ENCODE measurements around the gene ZBTB24. TPM values are rescaled to one million over a fixed set of nuclear protein-coding genes. Genes with fewer than 3 reads are reported as not detected.

Gene ZBTB24
- total RNA-seq, 2 donors from 2014 or later: 9.8 to 9.9 TPM

DNA sequence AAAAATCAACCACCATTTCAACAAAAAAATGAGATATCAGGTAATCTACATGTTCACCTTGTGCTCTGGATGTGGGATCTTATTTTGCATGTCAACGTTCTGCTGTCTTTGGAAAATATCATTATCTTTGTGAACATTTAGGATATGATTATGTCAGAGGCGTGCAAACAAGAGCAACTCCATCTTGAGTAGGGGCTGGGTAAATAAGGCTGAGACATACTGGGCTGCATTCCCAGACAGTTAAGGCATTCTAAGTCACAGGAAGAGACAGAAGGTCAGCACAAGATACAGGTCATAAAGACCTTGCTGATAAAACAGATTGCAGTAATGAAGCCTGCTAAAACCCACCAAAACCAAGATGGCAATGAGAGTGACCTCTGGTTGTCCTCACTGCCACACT, 28.8 kb upstream of the ZBTB24 start:
- no peak overlapping the region for H3K27ac Mint-ChIP-seq
- no peak overlapping the region for H3K4me3 Mint-ChIP-seq
- DNase-seq (ENCODE audit: low spot score): no peak
- H3K36me3 Mint-ChIP-seq: no peaks in the 10 kb centered on the region
- H3K27me3 Mint-ChIP-seq: no peaks in the 10 kb centered on the region
- H3K9me3 Mint-ChIP-seq: peaks cover 2% of the 10 kb centered on the region
- peaks cover 15 to 19% of the 10 kb centered on the region in 2 donors for H3K4me1 Mint-ChIP-seq (ENCODE audit: low read depth in 2 of 2)
- no peak for ATAC-seq

DNA sequence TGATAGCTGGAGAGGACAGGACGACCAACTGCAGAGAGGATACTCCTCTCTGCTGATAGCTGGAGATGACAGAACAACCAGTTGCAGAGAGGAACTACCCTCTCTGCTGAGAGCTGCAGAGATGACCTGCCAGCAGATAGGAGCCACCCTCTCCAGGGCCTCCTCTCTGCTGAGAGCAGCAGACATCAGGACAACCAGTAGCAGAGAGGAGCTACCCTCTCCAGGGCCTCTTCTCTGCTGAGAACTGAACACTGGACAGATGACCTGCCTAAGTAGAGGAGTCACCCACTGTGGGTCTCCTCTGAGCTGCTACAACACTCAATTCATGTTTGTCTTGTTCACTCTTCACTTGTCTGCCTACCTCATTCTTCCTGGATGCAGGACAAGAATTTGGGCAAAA, 27.3 kb upstream of the ZBTB24 start:
- Mint-ChIP-seq H3K27ac (no peak overlapping the region), H3K27me3 (no peaks in the 10 kb centered on the region)
- ATAC-seq: no peak

DNA sequence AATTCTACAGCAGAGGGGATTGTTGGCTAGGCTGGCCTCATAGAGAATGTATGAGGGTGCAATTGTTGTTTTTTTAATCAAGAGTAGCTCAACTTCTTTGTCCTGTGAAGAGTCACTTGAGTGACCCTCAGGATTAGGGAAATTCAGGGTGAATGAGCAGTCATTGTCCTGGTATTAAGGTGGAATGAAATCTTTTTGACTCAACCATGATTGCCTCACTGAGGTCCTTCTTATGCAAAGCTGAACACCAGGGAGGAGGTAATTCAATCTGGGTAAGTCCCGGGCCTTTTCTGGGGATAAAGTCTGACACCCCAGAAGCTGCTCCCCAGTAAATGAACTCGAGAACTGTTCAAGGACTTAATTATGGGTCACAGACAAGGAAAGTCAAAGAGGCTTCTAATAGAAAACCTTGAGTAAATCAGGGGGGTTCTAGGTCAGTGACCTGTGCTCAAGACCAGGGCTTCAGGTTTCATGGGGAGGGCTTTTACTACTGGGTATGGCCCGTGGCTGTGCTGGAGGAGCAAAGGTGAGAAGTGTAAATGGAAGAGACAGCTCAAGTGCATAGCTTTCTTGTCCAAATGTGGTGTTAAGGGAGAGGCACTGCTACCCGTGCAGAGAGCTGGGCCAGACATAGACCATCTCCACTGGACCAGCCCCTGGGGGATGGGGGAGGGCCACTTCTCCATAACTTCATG, 25.3 kb upstream of the ZBTB24 start:
- no peaks in the 10 kb centered on the region for H3K27me3 Mint-ChIP-seq
- no peaks in the 10 kb centered on the region for H3K9me3 Mint-ChIP-seq
- no peaks in the 10 kb centered on the region for H3K36me3 Mint-ChIP-seq
- ATAC-seq (no peak), DNase-seq (ENCODE audit: low spot score) (no peak)
- no peaks in the 10 kb centered on the region for H3K4me1 Mint-ChIP-seq (ENCODE audit: low read depth in 2 of 2)
- H3K4me3 Mint-ChIP-seq: no peak overlapping the region
- H3K27ac Mint-ChIP-seq: no peak overlapping the region

More for the DNA sequence above, 27.3 kb upstream of the ZBTB24 start:
- no peak overlapping the region for H3K4me3 Mint-ChIP-seq
- H3K9me3 Mint-ChIP-seq: no peaks in the 10 kb centered on the region
- no peak for DNase-seq (ENCODE audit: low spot score)
- H3K36me3 Mint-ChIP-seq: no peaks in the 10 kb centered on the region
- peaks cover 6 to 7% of the 10 kb centered on the region in 2 donors for H3K4me1 Mint-ChIP-seq (ENCODE audit: low read depth in 2 of 2)

DNA sequence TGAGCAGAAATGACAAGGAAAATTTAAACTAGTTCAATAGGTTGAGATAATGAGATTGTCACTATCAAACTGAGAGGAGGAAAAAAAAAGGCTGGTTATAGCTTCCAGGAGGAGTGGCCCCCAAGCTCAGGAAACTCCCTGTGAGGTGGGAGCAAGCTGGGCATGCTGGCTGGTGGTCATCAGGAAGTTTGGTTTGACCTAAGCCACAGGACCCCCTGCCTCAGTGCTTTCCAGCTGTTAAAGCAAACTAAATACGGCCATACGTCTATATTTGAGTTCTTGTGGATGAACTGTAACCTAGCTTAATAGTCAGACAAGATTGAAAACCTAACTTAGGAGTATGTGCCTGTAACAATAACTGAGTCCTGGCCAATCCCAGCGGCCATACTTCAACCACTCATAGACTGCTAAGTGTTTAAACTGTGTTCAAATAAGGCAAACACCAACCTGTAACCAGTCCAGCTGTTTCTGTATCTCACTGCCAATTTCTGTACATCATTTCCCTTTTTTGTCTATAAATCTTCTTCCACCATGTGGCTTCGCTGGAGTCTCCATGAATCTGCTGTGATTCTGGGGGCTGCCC, 24.6 kb upstream of the ZBTB24 start:
- no peak for ATAC-seq
- H3K36me3 Mint-ChIP-seq: no peaks in the 10 kb centered on the region
- H3K27me3 Mint-ChIP-seq: no peaks in the 10 kb centered on the region
- no peak overlapping the region for H3K4me3 Mint-ChIP-seq
- H3K9me3 Mint-ChIP-seq: no peaks in the 10 kb centered on the region
- H3K27ac Mint-ChIP-seq: no peak overlapping the region
- DNase-seq (ENCODE audit: low spot score): no peak
- no peaks in the 10 kb centered on the region for H3K4me1 Mint-ChIP-seq (ENCODE audit: low read depth in 2 of 2)

DNA sequence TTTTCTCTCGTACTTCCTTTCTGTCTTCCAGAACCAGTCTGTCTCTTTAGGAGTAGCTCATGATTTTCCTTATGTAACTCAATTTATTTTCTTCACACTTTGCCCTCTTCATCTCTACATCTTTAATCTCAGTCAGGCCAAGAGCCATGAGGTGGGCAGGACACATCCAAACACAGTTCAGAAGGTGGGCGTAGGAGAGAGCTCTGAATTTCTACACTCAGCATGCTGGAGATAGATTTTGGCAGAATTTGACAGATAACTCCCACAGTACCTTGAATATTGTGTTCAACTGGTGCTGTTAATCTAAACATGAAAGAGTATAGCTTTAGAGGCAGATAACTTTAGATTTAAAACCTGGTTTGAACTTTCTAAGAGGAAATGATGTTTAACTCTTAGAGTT, 23.8 kb upstream of the ZBTB24 start:
- no peak for ATAC-seq

DNA sequence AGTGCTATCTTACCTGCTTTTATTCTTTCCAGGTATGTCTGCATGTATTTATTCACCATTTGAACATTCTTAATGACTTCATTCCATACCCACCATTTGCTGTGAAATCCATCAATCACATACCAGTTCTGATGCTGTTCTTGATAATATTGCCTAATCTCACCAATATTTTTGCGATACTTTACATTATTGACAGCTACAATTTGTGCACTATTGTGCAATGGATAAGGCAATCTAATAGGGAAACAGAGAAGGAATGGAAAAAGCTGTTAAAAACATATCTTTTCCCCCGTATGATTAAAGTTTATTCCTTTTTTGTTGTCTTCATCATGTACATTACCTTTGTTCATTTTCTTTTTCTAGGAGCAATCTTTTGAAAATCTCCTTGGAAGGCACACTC, 23.3 kb upstream of the ZBTB24 start:
- Mint-ChIP-seq H3K27ac (no peak overlapping the region), H3K27me3 (no peaks in the 10 kb centered on the region), H3K36me3 (no peaks in the 10 kb centered on the region), H3K9me3 (no peaks in the 10 kb centered on the region), H3K4me3 (no peak overlapping the region), H3K4me1 (ENCODE audit: low read depth in 2 of 2) (no peaks in the 10 kb centered on the region)
- DNase-seq (ENCODE audit: low spot score): no peak
- no peak for ATAC-seq

More for the DNA sequence above, 23.8 kb upstream of the ZBTB24 start:
- no peak for DNase-seq (ENCODE audit: low spot score)
- Mint-ChIP-seq H3K36me3 (no peaks in the 10 kb centered on the region), H3K4me3 (no peak overlapping the region), H3K4me1 (ENCODE audit: low read depth in 2 of 2) (no peaks in the 10 kb centered on the region), H3K27me3 (no peaks in the 10 kb centered on the region), H3K27ac (no peak overlapping the region), H3K9me3 (no peaks in the 10 kb centered on the region)

DNA sequence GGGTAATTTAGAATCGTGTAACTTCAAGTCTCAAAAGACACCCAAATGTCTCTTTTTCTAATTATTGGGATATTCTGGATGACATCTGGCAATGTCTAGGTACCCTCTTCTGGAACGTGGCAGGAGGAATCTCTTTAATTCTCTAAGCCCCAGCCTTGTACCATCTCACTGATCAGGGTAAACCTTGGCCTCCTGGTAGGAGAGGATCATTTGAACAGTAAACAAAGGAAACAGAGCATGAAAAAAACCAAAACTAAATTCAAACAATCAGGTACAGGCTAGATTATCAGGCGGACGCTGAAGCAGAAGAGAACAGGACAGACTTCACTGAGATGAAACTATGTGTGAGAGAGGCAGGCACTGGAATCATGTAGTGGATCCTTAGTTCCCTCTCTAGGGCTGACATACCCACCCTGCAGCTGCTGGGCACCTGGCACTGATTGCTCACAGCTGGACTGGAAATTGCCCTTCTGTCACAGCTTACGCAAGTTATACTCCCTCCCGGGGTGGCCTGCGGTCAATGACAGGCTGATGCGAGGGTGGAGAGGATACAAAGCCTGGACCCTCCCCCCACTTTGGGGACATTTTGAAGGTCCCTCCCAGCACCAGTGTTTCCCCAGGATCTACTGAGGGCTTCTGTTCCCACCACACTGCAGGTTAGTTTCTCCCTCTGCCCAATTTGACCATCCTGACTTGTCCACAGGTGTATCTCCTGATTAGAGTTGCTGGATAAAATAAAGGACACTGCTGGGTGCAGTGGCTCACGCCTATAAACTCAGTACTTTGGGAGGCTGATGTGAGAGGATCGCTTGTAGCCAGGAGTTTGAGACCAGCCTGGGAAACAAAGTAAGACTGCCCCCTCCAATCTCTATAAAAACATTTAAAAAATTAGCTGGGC, 20.6 kb upstream of the ZBTB24 start:
- ATAC-seq (no peak), DNase-seq (ENCODE audit: low spot score) (no peak)
- Mint-ChIP-seq H3K27me3 (no peaks in the 10 kb centered on the region), H3K9me3 (no peaks in the 10 kb centered on the region), H3K36me3 (no peaks in the 10 kb centered on the region), H3K4me3 (no peak overlapping the region), H3K27ac (no peak overlapping the region), H3K4me1 (ENCODE audit: low read depth in 2 of 2) (no peaks in the 10 kb centered on the region)

DNA sequence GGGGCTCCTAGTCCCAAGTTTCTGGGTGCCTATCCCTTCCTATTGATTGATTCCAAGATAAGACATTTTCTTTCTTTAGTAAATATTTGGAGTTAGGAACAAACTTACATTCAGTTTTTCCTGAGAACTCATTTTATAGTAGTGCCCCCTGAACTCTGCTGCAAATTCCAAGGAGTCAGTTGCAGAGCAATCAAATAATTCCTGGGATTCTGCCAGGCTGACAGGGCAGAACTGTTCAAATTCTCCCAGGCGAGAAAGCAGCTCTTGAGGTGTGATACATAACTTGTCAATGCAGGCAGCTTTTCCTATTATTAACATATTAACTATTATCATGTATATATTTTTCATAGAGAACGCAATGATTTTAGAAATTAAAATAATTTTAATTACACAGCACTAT, 15.9 kb upstream of the ZBTB24 start:
- Mint-ChIP-seq H3K9me3 (no peaks in the 10 kb centered on the region), H3K4me3 (no peak overlapping the region), H3K27me3 (peaks cover 3 to 12% of the 10 kb centered on the region in 2 donors), H3K27ac (no peak overlapping the region), H3K36me3 (no peaks in the 10 kb centered on the region), H3K4me1 (ENCODE audit: low read depth in 2 of 2) (no peaks in the 10 kb centered on the region)
- ATAC-seq: no peak
- no peak for DNase-seq (ENCODE audit: low spot score)

DNA sequence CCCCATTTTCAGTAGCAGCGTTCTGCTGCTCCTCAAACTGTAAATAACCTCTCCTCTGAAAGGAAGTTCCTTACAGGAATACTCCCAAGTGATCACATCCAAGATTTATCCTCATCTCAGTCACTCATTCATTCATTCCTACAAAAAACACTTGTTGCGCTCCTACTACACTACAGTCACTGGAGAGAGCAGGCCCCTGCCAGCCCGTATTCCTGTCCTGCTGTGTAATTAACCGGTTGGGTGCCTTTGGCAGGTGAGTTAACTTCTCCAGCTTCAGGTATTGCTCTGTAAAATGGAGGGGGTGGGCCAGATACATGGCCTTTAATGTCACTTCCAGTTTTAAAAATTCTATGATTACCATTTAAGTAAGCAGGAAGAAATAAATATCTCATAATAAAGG, 15.0 kb upstream of the ZBTB24 start:
- H3K4me1 Mint-ChIP-seq (ENCODE audit: low read depth in 2 of 2): no peaks in the 10 kb centered on the region
- H3K27me3 Mint-ChIP-seq: peaks cover 3 to 12% of the 10 kb centered on the region in 2 donors
- no peaks in the 10 kb centered on the region for H3K9me3 Mint-ChIP-seq
- DNase-seq (ENCODE audit: low spot score) (no peak), ATAC-seq (no peak)
- H3K27ac Mint-ChIP-seq: no peak overlapping the region
- no peak overlapping the region for H3K4me3 Mint-ChIP-seq
- H3K36me3 Mint-ChIP-seq: no peaks in the 10 kb centered on the region

DNA sequence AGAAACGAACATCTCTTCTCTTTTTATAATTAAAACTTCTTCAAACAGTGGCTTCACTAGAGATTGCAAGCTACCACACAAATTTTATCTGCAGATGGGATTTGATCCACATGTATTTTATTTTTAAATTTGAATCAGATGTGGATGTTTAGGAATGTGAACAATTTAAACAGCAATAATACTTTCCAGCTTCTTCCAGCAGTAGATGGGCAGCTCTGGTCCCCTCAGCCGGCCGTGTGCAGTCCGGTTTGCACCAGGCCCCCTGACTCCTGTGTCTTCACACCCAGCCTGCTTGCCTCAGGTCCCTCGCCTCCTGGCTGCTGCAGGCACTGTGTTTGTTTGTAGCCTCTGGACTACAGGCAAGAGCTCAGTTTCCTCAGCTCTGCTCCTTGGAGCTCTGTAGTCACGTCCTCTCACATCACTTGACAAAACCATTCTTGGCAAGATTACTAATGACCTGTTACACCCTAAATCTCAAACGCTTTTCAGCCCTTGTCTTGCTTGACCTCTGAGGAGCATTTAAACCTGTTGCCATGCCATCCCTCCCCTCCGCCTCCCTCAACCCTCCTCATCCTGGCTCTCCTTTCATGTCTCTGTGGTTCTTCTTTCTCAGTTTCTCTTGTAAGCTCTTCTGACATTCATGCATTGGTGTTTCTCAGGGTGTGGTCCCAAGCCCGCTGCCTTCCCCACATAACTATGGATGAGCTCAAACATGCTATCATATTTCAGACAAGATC, 13.2 kb upstream of the ZBTB24 start:
- ATAC-seq: no peak
- no peaks in the 10 kb centered on the region for H3K36me3 Mint-ChIP-seq
- no peaks in the 10 kb centered on the region for H3K9me3 Mint-ChIP-seq

DNA sequence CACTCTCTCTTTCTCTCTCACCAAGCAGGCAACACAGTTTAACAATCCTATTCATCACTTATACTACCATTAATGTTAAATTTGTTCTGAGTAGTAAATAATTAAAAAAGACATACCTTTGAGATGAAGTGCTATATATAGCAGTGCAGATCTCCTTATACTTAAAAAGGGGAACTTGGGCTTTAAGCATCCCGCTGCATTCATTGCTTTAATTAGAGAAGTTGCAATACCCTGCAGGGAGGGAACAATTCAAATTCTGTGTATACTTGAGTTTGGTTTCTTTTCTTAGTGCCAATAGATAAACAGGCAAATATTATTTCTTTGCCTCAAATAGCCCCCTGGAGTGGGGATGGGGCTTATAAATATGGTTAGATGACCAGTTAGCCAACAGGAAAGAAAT, 10.8 kb upstream of the ZBTB24 start:
- Mint-ChIP-seq H3K4me1 (ENCODE audit: low read depth in 2 of 2) (peaks cover 15 to 16% of the 10 kb centered on the region in 2 donors), H3K36me3 (no peaks in the 10 kb centered on the region), H3K27me3 (peaks cover 3 to 12% of the 10 kb centered on the region in 2 donors), H3K9me3 (no peaks in the 10 kb centered on the region), H3K4me3 (no peak overlapping the region), H3K27ac (no peak overlapping the region)
- no peak for DNase-seq (ENCODE audit: low spot score)
- no peak for ATAC-seq

More for the DNA sequence above, 13.2 kb upstream of the ZBTB24 start:
- DNase-seq (ENCODE audit: low spot score): no peak
- peaks cover 8 to 9% of the 10 kb centered on the region in 2 donors for H3K4me1 Mint-ChIP-seq (ENCODE audit: low read depth in 2 of 2)
- no peak overlapping the region for H3K4me3 Mint-ChIP-seq
- no peak overlapping the region for H3K27ac Mint-ChIP-seq
- peaks cover 3 to 12% of the 10 kb centered on the region in 2 donors for H3K27me3 Mint-ChIP-seq

DNA sequence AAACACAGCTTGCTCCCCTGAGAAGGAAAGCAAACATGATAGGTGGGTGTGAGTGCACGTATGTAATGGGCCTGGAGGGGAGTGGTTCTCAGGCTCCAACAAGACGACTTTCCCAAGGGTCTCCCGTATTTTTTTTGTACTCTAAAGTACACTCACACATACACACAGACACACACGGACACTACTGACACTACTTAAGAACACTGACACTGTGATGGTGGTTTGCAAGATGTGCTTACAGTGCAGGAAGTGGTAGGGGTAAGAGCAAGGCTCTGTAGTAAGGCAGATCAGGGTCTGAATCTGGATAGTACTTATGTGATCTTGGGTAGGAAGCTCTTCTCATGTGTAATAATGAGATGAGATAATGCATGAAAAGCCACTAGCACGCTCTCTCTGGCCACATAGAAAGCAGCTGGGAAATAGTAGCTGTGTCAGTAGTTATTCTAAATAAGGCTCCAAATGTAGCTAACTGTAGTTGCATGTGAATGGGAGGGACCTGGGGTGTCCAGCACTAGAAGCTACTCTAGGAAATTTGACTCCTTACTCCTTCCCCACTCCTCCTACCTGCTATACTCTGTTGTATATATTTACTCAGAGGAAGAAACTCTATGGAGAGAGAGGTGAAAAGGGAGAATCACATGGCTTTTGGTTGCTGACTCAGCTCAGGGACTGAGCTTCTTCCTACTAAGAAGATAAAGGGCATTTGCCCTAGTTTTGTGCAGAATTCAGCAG, 8.4 kb upstream of the ZBTB24 start:
- DNase-seq (ENCODE audit: low spot score) (no peak), ATAC-seq (peak; percentile 81 to 97)
- no peaks in the 10 kb centered on the region for H3K36me3 Mint-ChIP-seq

DNA sequence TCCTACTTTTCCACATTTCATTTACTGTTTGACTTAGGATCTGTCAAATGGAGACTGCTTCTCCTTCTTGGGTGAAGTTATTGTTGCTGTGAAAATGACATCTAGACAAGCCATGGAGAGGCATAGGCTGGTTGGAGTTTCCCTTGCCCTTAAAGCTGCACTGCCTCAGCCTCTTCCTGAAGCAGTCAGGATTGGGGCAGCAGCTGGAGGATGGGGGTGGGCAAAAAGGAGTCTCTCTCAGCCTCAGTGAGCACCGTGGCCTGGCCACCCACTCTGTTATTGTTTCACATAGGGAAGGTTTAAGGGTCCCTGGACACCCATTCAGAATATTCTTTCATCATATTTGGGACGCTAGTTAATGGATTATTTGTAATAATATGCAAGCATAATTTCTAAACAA, 7.7 kb upstream of the ZBTB24 start:
- H3K9me3 Mint-ChIP-seq: no peaks in the 10 kb centered on the region
- ATAC-seq (no peak), DNase-seq (ENCODE audit: low spot score) (no peak)
- H3K4me3 Mint-ChIP-seq: peak overlapping the region; percentile 3
- H3K27ac Mint-ChIP-seq: peak overlapping the region; percentile 2 to 20
- H3K4me1 Mint-ChIP-seq (ENCODE audit: low read depth in 2 of 2): peaks cover 15 to 16% of the 10 kb centered on the region in 2 donors
- no peaks in the 10 kb centered on the region for H3K36me3 Mint-ChIP-seq
- no peaks in the 10 kb centered on the region for H3K27me3 Mint-ChIP-seq

More for the DNA sequence above, 8.4 kb upstream of the ZBTB24 start:
- peak overlapping the region; percentile 3 for H3K4me3 Mint-ChIP-seq
- peak overlapping the region; percentile 2 to 20 for H3K27ac Mint-ChIP-seq
- peaks cover 15 to 16% of the 10 kb centered on the region in 2 donors for H3K4me1 Mint-ChIP-seq (ENCODE audit: low read depth in 2 of 2)
- no peaks in the 10 kb centered on the region for H3K27me3 Mint-ChIP-seq
- no peaks in the 10 kb centered on the region for H3K9me3 Mint-ChIP-seq
